ENCODE measurements around the gene XAB2.

XAB2 gene

DNA sequence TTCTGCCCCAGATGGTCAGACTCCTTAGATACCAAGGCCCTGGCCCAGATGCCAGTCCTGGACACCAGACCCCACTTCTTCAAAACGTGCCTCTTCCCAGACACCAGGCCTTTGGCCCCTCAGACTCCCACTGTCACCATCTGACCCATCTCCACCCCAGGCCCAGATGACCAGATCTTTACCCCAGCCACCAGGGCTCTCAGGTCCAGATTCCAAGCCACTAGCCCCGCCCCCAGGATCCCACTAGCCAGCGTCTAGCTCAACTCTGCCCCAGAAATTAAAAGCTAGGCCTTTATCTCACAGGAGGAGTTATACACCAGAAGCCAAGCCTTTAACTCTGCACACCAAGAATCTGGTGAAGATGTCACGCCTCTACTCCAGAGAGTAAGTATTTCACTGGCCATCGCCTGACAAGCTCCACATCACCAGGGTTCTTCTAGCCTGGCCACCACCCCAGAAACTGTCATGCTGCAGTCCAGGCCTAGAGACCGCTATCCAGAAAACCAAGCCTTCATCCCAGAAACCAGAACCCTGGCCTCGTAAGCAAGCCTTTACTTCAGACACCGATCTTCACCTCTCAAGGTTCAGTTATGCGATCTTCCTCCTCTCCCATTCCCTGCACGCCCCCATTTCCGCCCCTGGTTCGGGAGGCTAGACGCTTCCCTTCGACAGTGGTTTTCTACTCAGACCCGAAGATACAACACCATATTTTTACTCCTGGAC, 595 bp downstream of the XAB2 start:
- TF ChIP-seq CTCF (IDR thresholded peaks at IDR 0.05; ENCODE audit: insufficient read depth, low read length, poor library complexity, severe bottlenecking) (no peak), EZH2phosphoT487 (conservative IDR thresholded peaks at IDR 0.05; ENCODE audit: low read length) (no peak)
- Histone ChIP-seq H3K9me2 (replicated peaks; ENCODE audit: insufficient read depth, low read length) (no peaks in the 10 kb centered on the region), H3K4me3 (ENCODE audit: insufficient read depth, low read length, poor library complexity, severe bottlenecking) (peak overlapping the region; percentile 88), H3K4me2 (ENCODE audit: low read depth, low read length, poor library complexity, severe bottlenecking) (peak overlapping the region; percentile 79), H3K27me3 (ENCODE audit: low read length) (no peaks in the 10 kb centered on the region), H3K36me3 (ENCODE audit: low read length) (no peaks in the 10 kb centered on the region), H4K20me1 (ENCODE audit: low read depth, low read length) (no peaks in the 10 kb centered on the region), H3K9me3 (ENCODE audit: insufficient read depth, low read length) (no peaks in the 10 kb centered on the region), H2AFZ (ENCODE audit: low read depth, low read length, severe bottlenecking) (peak overlapping the region; percentile 40), H3K9ac (ENCODE audit: low read length) (peak overlapping the region; percentile 91), H3F3A (ENCODE audit: insufficient read depth) (no peaks in the 10 kb centered on the region), H3K79me2 (ENCODE audit: insufficient read depth, low read length) (peaks cover 42% of the 10 kb centered on the region), H3K27ac (ENCODE audit: low read depth, low read length) (no peak overlapping the region)

GRCh38 chr19:7627166-7627565, 2.2 kb downstream of the XAB2 start:
- Histone ChIP-seq H3K79me2 (ENCODE audit: insufficient read depth, low read length) (peaks cover 42% of the 10 kb centered on the region), H4K20me1 (ENCODE audit: low read depth, low read length) (no peaks in the 10 kb centered on the region), H3K4me3 (ENCODE audit: insufficient read depth, low read length, poor library complexity, severe bottlenecking) (no peak overlapping the region), H3K36me3 (ENCODE audit: low read length) (no peaks in the 10 kb centered on the region), H3K9ac (ENCODE audit: low read length) (no peak overlapping the region), H3K27ac (ENCODE audit: low read depth, low read length) (no peak overlapping the region), H3K9me3 (ENCODE audit: insufficient read depth, low read length) (no peaks in the 10 kb centered on the region), H3F3A (ENCODE audit: insufficient read depth) (no peaks in the 10 kb centered on the region), H3K4me2 (ENCODE audit: low read depth, low read length, poor library complexity, severe bottlenecking) (no peak overlapping the region), H2AFZ (ENCODE audit: low read depth, low read length, severe bottlenecking) (no peak overlapping the region), H3K9me2 (replicated peaks; ENCODE audit: insufficient read depth, low read length) (no peaks in the 10 kb centered on the region), H3K27me3 (ENCODE audit: low read length) (no peaks in the 10 kb centered on the region)
- no peak for TF ChIP-seq EZH2phosphoT487 (conservative IDR thresholded peaks at IDR 0.05; ENCODE audit: low read length)
- no peak for TF ChIP-seq CTCF (IDR thresholded peaks at IDR 0.05; ENCODE audit: insufficient read depth, low read length, poor library complexity, severe bottlenecking)

DNA sequence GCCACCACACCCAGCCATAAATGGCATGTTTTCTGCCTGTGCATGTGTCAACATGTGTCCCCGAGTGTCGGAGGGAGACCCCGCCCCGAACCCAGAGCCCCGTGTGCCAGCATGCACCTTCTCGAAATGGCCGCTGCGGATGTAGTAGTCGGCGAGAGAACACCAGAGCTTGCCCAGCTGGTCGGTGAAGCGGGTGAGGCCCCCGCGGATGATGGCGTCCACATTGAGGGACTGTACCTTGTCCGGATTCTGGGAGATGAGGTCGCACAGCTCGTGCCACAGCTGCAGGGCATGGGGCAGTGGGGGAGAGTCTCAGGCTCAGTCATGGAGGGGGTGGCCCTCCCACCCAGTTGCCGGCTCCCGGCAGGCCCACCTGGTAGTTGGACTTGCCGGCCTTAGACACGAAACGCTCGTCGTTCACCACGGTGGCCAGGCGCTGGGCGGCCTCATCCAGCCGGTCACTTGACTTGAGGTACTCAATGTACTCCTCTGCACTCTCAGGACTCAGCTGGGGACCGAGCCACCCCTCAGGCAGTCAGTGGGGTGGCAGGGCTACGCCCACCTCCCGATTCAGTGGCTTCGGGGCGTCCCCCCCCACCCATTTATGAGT, 3.5 kb downstream of the XAB2 start:
- H3K9me2 ChIP-seq (replicated peaks; ENCODE audit: insufficient read depth, low read length), result no peaks in the 10 kb centered on the region
- no peaks in the 10 kb centered on the region for H3K36me3 ChIP-seq (ENCODE audit: low read length)
- no peak overlapping the region for H3K4me2 ChIP-seq (ENCODE audit: low read depth, low read length, poor library complexity, severe bottlenecking)
- H3K4me3 ChIP-seq (ENCODE audit: insufficient read depth, low read length, poor library complexity, severe bottlenecking), result no peak overlapping the region
- H3K9ac ChIP-seq (ENCODE audit: low read length), result no peak overlapping the region
- H4K20me1 ChIP-seq (ENCODE audit: low read depth, low read length), result no peaks in the 10 kb centered on the region
- H3K27me3 ChIP-seq (ENCODE audit: low read length), result no peaks in the 10 kb centered on the region
- peaks cover 41% of the 10 kb centered on the region for H3K79me2 ChIP-seq (ENCODE audit: insufficient read depth, low read length)
- TF ChIP-seq EZH2phosphoT487 (conservative IDR thresholded peaks at IDR 0.05; ENCODE audit: low read length) (no peak), CTCF (IDR thresholded peaks at IDR 0.05; ENCODE audit: insufficient read depth, low read length, poor library complexity, severe bottlenecking) (no peak)
- no peaks in the 10 kb centered on the region for H3K9me3 ChIP-seq (ENCODE audit: insufficient read depth, low read length)
- H3F3A ChIP-seq (ENCODE audit: insufficient read depth), result no peaks in the 10 kb centered on the region
- H2AFZ ChIP-seq (ENCODE audit: low read depth, low read length, severe bottlenecking), result no peak overlapping the region
- no peak overlapping the region for H3K27ac ChIP-seq (ENCODE audit: low read depth, low read length)
